Esophagus squamous epithelium (tissue), 4 donors: ENCODE measurements around the gene RPRD2.

ENCODE experiments used
- POLR2A ChIP-seq, 4 donors: fragments of 450-650 bp; IDR thresholded peaks; one replicate each; pipeline ENCODE4 v1.6.1; 2017; ENCODE audit warnings: antibody characterized with exemption in 4 of 4, mild to moderate bottlenecking in 4 of 4, moderate library complexity in 3 of 4
- TF ChIP-seq, protein P1 (sequence below), 6 experiments: fragments of 450-650 bp in 4 of 6; fragments of 200-600 bp in 2 of 6; sonication (generic) in 2 of 6; IDR thresholded peaks; one replicate each; pipeline ENCODE4 v1.5.1; 2016 to 2019; ENCODE audit warnings: antibody characterized with exemption in 6 of 6, mild to moderate bottlenecking in 4 of 6, moderate library complexity in 4 of 6

DNA sequence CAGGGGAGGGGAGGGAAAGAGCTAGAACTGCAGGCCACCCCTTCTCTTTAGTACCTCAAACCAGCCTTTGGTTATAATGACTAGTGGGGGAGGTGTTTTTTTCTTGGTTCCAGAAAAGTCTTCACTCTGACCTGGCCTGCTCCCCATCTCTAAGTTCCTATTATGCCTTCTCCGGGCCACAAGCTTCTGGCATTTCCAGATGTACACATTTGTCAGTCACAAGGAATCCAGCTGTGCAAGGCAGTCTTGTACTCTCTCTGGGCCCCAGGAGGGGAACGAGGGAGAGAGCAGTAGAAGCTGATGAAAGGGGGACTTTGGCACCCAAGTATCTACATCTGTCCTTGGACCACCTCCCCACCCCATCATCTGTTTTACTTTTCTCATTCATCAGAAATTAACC lies 148.9 kb downstream of the RPRD2 start:
- TF ChIP-seq, protein P1, sequence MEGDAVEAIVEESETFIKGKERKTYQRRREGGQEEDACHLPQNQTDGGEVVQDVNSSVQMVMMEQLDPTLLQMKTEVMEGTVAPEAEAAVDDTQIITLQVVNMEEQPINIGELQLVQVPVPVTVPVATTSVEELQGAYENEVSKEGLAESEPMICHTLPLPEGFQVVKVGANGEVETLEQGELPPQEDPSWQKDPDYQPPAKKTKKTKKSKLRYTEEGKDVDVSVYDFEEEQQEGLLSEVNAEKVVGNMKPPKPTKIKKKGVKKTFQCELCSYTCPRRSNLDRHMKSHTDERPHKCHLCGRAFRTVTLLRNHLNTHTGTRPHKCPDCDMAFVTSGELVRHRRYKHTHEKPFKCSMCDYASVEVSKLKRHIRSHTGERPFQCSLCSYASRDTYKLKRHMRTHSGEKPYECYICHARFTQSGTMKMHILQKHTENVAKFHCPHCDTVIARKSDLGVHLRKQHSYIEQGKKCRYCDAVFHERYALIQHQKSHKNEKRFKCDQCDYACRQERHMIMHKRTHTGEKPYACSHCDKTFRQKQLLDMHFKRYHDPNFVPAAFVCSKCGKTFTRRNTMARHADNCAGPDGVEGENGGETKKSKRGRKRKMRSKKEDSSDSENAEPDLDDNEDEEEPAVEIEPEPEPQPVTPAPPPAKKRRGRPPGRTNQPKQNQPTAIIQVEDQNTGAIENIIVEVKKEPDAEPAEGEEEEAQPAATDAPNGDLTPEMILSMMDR (IDR thresholded peaks at IDR 0.05), result no peak
- TF ChIP-seq POLR2A (IDR thresholded peaks at IDR 0.05), result no peak
